NCI-H1417 (cell line): ENCODE measurements around the gene D2HGDH.
"Not testable (repeated sequence)": the region's sequence is repeated elsewhere in the genome, so short reads cannot be mapped to it uniquely, and the experiment has no call there.

Experiments
- DNase-seq, 3 experiments: peaks; one replicate each; lab custom pipeline; 2025; lab: John Stamatoyannopoulos, UW

Gene D2HGDH

GRCh38 chr2:241808721-241809382, 74.4 kb downstream of the D2HGDH start, which contains the start of gene NEU4:
TSS of gene NEU4 (plus strand) at chr2:241809193. CDS start at chr2:241814485, 5,292 bp downstream.
- DNase-seq, result no peak

GRCh38 chr2:241809383-241810306, 75.2 kb downstream of the D2HGDH start:
- no peak for DNase-seq

GRCh38 chr2:241810307-241811200, 76.1 kb downstream of the D2HGDH start:
- no peak for DNase-seq

- no peak for DNase-seq
Measured at GRCh38 chr2:241811201-241811951, 76.9 kb downstream of the D2HGDH start.

GRCh38 chr2:241811952-241812729, 77.7 kb downstream of the D2HGDH start:
- DNase-seq, result no peak

GRCh38 chr2:241812730-241813643, 78.6 kb downstream of the D2HGDH start:
- no peak for DNase-seq

GRCh38 chr2:241813644-241814392, 79.4 kb downstream of the D2HGDH start:
- no peak for DNase-seq

GRCh38 chr2:241814393-241814642, 79.9 kb downstream of the D2HGDH start:
- no peak for DNase-seq

- DNase-seq, result no peak
Measured at GRCh38 chr2:241814643-241815476, 80.4 kb downstream of the D2HGDH start.

- no peak for DNase-seq
Measured at GRCh38 chr2:241815477-241816430, 81.3 kb downstream of the D2HGDH start.

- no peak for DNase-seq
Measured at GRCh38 chr2:241816431-241817121, 82.1 kb downstream of the D2HGDH start.

GRCh38 chr2:241817126-241817820, 82.8 kb downstream of the D2HGDH start:
- DNase-seq, result no peak

GRCh38 chr2:241817821-241818215, 83.4 kb downstream of the D2HGDH start:
- DNase-seq, result not testable (repeated sequence)
